Measurements from ENCODE around the gene KCNJ2.

Gene KCNJ2

DNA sequence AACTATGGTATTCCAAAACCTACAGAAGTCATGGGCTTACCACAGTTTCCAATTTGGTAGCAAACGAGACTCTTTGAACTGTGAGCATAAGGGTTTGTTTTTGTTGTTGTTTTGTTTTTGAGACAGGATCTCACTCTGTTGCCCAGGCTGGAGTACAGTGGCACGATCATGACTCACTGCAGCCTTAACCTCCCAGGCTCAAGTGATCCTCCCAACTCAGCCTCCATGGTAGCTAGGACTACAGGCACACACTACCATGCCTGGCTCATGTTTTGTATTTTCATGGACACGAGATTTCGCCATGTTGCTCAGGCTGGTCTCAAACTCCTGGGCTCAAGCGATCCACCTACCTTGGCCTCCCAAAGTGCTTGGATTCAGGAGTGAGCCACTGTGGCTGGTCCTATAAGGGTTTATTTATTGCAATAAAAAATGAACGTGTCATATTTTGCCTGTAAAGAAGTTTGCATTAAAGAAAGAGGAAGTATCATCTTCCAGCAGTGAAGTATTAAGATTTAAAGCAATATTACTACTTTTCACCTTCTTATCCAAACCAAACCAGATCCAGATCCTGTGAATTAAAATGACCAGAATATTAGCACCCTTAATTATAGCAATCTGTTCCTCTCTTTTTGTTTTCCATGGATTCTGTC is 37.2 kb downstream of the KCNJ2 start:
- no peak for DNase-seq

DNA sequence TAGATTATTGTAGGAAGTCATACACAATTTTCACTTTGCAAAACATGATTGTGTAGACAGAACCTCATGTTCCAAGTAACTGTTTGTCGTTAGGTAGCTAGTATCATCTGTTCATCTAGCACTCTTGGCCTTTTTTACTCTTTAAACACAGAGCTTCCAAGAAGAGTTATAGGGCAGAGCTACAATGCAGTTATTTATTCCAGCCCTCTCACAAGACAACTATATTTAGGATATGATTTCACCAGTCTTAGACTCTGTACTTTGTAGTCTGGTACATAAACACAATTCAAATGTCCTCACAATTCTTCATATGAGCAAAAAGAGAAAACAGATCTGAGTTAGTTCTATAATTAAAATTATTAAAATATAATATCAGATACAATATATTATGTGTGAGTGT is 37.9 kb downstream of the KCNJ2 start:
- DNase-seq = no peak

DNA sequence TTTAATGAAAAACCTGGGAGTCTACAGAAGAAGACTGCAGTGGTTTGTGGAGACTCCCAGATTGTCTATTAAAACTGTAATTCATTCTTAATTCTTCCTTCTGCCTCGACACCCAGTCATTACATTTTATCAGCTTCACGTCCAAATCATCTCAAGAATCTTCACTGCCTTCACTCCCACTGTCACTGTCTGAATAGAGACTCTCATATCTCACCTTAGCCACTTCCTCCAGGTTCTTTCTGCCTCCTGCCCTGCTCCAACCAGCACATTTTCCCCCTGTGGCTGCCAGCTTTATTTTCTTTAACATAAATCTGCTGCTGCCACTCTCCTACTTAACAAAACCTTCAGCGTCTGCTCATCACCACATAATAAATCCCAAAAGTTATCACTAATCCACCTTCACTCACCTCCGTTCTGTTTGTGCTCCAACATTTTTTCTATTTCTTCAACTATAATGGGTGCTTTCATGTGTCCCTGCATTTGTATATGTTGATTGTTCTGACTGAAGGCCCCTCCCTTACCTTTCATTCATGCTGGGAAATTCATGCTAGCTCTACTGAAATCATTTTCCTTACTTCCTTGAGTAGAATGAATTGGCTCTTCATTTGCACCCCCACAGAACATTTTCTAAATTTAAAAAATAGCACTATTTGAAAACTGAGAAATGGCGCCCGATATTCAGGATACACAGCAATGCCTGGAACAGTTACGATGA is 38.9 kb downstream of the KCNJ2 start:
- DNase-seq = no peak

DNA sequence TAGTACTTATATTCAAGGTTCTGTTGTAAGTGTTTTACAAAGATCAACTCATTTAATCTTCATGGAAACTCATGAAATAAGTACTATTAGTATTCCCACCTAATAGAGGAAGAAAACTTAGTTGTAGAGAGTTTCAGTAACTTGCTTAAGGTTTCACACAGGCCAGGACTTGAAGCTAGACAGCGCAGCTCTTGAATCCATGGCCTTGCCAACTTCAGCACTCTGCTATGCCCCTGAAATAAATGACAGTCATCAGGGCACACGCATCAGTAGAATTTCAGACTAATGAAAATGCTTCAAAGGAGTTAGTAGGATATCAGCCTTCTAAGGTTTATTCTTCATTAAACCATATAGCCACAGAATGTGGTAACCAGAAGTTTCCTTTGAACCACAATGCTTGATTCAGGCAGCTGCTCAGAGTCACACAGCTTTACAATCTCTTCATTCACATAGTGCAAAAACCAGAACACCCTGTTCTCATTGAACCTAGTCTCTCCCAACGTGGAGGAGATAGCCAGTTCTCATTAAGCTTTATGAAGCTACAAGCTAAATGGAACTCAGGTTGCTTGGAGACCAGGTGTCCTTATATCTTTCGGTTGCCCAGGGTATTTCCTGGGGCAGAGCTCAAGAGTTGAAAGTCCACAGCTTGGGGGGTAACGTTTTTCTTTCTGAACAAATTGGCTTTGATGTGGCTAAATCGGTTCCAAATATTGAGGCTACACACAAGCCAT is 39.7 kb downstream of the KCNJ2 start:
- DNase-seq = no peak

DNA sequence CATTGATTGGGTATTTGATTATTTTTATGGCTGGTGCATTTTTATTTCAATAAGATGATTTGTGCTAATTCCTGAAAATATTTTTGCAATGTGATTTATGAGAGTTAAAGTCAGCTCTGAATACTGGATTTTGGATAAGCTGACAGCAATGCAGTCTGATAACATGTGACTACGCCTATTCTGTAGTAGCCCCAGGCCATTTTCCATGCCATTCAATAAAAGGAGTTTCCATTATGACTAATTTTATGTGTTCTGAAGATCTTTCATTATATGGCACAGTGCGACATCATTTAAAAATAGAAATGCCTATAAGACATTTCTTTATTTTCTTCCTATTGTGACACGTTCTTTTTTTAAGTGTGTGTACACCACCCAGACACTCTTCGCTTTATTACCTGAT is 46.3 kb downstream of the KCNJ2 start:
- no peak for DNase-seq

DNA sequence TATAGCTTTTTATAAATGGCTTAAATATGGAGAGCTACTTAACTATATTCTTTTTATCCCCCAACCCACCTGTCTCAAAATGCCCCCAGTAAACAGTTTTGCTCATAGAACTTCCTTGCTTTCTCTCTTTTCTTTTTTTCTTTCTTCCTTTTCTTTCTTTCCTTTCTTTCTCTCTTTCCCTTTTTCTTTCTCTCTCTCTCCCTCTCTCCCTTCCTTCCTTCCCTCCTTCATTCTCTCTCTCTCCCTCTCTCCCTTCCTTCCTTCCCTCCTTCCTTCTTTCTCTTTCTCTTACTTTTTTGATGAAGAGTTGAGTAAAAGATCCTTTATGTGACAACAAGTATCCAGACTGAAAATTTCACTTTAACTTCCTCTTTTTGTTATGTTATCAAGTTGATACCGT is 48.2 kb downstream of the KCNJ2 start:
- no peak for DNase-seq

DNA sequence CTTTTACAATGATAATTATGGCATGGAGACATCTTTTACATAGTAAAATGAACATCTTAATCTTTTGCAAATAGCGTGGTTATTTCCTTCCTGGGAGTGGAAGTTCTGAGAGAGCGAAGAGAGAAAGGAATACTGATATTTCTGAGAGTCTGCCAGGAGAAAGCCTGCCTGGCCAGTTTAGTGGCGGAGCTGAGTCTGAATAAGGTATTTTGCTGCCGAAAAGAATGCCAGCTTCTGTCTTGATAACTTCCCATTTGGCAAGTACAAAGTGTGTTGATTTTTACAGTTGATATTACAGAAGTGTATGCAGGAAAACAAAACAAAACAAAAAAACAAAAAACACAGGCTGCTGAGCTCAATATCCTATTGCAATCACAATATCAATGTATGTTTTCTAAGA is 55.9 kb downstream of the KCNJ2 start:
- DNase-seq = no peak

All from NCI-H2227 treated with DMSO at 0.1 percent for 48 hours (cell line).